ENCODE measurements around the gene B3GLCT. TPM values are rescaled to one million over a fixed set of nuclear protein-coding genes. Genes with fewer than 3 reads are reported as not detected.
"Not testable (repeated sequence)": the region's sequence is repeated elsewhere in the genome, so short reads cannot be mapped to it uniquely, and the experiment has no call there.

B3GLCT gene
- total and polyA plus RNA-seq, 4 experiments from 2014 or later, result 5.2 to 10.2 (median 6.6) TPM

GRCh38 chr13:31209172-31209840 is 9.5 kb downstream of the B3GLCT start:
- no peaks in the 10 kb centered on the region for H3K36me3 Mint-ChIP-seq
- peak overlapping the region in 6 of 8 donors; percentile 32 to 69 (median 51) for H3K4me3 Mint-ChIP-seq
- H3K27ac ChIP-seq (ENCODE audit: low read depth, low read length), result no peak overlapping the region
- H3K27me3 ChIP-seq (ENCODE audit: insufficient read depth, low read length), result no peaks in the 10 kb centered on the region
- H3K36me3 ChIP-seq (ENCODE audit: insufficient read depth, low read length), result no peaks in the 10 kb centered on the region
- H3K4me1 Mint-ChIP-seq, result peaks cover 9 to 36% (median 18%) of the 10 kb centered on the region in 4 donors
- H3K9me3 ChIP-seq (ENCODE audit: control insufficient read depth in 1 of 2, low read length in 2 of 2), result no peaks in the 10 kb centered on the region
- peak overlapping the region; percentile 30 to 87 (median 75) for H3K27ac Mint-ChIP-seq
- H3K9me3 Mint-ChIP-seq, result no peaks in the 10 kb centered on the region
- DNase-seq, result peak in 4 of 5 donors; percentile 11 to 32 (median 20)
- ChIA-PET POLR2A (ENCODE audit: partially characterized antibody) (interaction anchor here (0.6 to 1.4 kb wide), 3 partner anchors 9 to 832 kb away, joined by 3 to 4 read pairs (median 4); partner anchors contain the start of gene B3GLCT), CTCF (ENCODE audit: partially characterized antibody) (interaction anchor here (1.0 to 1.2 kb wide), 2 partner anchors 10 to 27 kb away, joined by 3 to 4 read pairs; partner anchors contain the start of gene B3GLCT)
- intact Hi-C loops (cut with micrococcal nuclease), result loop anchor here (10.0 kb wide), 2 partner anchors 1105 to 1325 kb away; partner anchors contain the start of genes BRCA2, N4BP2L2 and ZAR1L
- no peak overlapping the region for H3K4me3 ChIP-seq (ENCODE audit: low read length in 2 of 2)
- peaks cover 10% of the 10 kb centered on the region for H3K4me1 ChIP-seq (ENCODE audit: insufficient read depth, low read length)
- no peaks in the 10 kb centered on the region for H3K27me3 Mint-ChIP-seq

DNA sequence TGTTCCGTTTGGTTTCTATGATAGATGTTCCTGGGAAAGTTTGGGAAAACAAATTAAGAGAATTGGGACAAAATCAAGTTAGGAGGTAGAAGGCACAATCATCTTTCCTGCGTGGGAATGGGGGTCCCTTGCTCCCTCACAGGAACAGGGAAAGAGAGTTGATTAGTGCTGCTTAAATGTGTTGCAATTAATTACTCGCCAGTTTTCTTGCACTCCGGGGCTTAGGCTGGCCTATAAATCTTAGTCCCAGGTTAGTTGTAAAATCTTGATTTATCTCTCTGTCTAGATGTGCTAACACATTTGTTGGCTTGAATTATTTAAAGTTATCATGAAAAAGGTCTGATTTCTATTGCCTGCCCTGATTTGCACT is 10.1 kb downstream of the B3GLCT start:
- no peak overlapping the region for H3K4me3 ChIP-seq (ENCODE audit: low read length in 2 of 2)
- H3K27ac ChIP-seq (ENCODE audit: low read depth, low read length), result no peak overlapping the region
- ChIA-PET CTCF (ENCODE audit: partially characterized antibody) (interaction anchor here (1.0 to 1.2 kb wide), 2 partner anchors 10 to 27 kb away, joined by 3 to 4 read pairs; partner anchors contain the start of gene B3GLCT), POLR2A (ENCODE audit: partially characterized antibody) (interaction anchor here (1.4 kb wide), 1 partner anchor 9 kb away, joined by 4 read pairs; no protein-coding TSS in a partner anchor)
- Mint-ChIP-seq H3K4me3 (peak overlapping the region in 6 of 8 donors; percentile 32 to 69 (median 51)), H3K4me1 (peaks cover 6 to 31% (median 15%) of the 10 kb centered on the region in 4 donors), H3K27ac (peak overlapping the region; percentile 25 to 87 (median 75)), H3K27me3 (no peaks in the 10 kb centered on the region), H3K36me3 (no peaks in the 10 kb centered on the region), H3K9me3 (no peaks in the 10 kb centered on the region)
- no peaks in the 10 kb centered on the region for H3K27me3 ChIP-seq (ENCODE audit: insufficient read depth, low read length)
- peaks cover 10% of the 10 kb centered on the region for H3K4me1 ChIP-seq (ENCODE audit: insufficient read depth, low read length)
- no peak for DNase-seq
- H3K36me3 ChIP-seq (ENCODE audit: insufficient read depth, low read length), result no peaks in the 10 kb centered on the region
- H3K9me3 ChIP-seq (ENCODE audit: control insufficient read depth in 1 of 2, low read length in 2 of 2), result no peaks in the 10 kb centered on the region
- intact Hi-C loops (cut with micrococcal nuclease), result loop anchor here (10.0 kb wide), 2 partner anchors 1105 to 1325 kb away; partner anchors contain the start of genes BRCA2, N4BP2L2 and ZAR1L

DNA sequence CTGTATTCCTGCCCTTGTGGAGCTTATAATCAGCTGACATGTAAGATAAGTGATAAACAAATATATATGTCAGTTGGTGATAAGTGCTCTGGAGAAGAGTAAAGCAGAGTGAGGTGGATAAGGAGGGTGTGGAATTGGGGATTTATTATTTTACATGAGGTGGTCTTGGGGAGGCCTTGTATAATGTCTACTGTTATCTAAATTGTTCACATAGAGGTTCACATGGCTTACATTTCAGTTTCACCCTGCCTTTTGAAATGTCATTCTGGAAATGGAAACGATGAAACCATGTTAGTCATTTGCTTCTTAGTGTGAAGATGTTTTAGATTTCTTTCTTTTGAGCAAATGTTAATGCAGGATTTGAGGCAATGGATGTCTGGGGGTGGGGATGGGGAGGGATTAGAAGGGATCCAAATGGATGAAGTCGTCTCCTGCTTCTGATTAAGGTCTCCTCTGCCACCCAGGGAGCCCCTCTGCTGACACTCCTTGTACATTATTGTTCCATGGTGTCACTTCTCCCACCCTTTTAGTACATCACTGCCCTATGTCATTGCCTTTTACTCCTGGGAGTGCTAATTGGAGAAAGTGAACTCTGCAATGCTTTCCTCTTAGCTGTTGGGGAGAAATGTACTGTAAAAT is 14.0 kb downstream of the B3GLCT start:
- intact Hi-C loops (cut with micrococcal nuclease), result no loop called here
- H3K9me3 ChIP-seq (ENCODE audit: control insufficient read depth in 1 of 2, low read length in 2 of 2), result no peaks in the 10 kb centered on the region
- peaks cover 10% of the 10 kb centered on the region for H3K4me1 ChIP-seq (ENCODE audit: insufficient read depth, low read length)
- no peaks in the 10 kb centered on the region for H3K36me3 ChIP-seq (ENCODE audit: insufficient read depth, low read length)
- DNase-seq, result no peak
- Mint-ChIP-seq H3K4me3 (no peak overlapping the region), H3K4me1 (peaks cover 4 to 20% (median 13%) of the 10 kb centered on the region in 4 donors), H3K27me3 (no peaks in the 10 kb centered on the region), H3K36me3 (peaks cover 0 to 15% of the 10 kb centered on the region in 2 donors), H3K9me3 (no peaks in the 10 kb centered on the region), H3K27ac (peak overlapping the region in 2 of 7 donors; percentile 11 to 37)
- ChIA-PET POLR2A (ENCODE audit: partially characterized antibody) (no interaction called here), CTCF (ENCODE audit: partially characterized antibody) (interaction anchor here (1.4 kb wide), 1 partner anchor 23 kb away, joined by 7 read pairs; no protein-coding TSS in a partner anchor)
- H3K4me3 ChIP-seq (ENCODE audit: low read length in 2 of 2), result no peak overlapping the region
- no peak overlapping the region for H3K27ac ChIP-seq (ENCODE audit: low read depth, low read length)
- H3K27me3 ChIP-seq (ENCODE audit: insufficient read depth, low read length), result no peaks in the 10 kb centered on the region

DNA sequence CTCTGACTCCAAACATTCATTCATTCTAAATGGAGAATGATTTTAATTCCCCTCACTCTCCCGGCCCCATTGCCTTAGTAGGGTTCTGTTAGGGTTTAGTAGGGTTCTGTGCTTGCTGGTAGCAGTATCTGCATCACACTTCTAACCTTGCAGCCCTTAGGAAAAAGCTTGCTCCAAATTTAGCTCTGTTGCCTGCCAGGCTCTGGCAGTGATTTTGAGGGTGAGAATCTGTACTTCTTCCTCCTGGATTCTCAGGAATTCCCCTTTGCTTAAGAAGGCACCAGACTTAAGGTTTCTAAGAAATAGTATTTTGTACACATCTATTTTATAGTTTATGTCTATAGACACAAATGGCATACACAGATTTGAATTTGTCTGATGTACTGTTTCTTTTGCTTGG is 14.7 kb downstream of the B3GLCT start:
- Mint-ChIP-seq H3K4me1 (peaks cover 4 to 15% (median 10%) of the 10 kb centered on the region in 4 donors), H3K27me3 (no peaks in the 10 kb centered on the region), H3K27ac (peak overlapping the region in 2 of 7 donors; percentile 45 to 48), H3K36me3 (peaks cover 0 to 18% of the 10 kb centered on the region in 2 donors), H3K4me3 (no peak overlapping the region), H3K9me3 (no peaks in the 10 kb centered on the region)
- intact Hi-C loops (cut with micrococcal nuclease), result no loop called here
- no peak for DNase-seq
- peaks cover 4% of the 10 kb centered on the region for H3K4me1 ChIP-seq (ENCODE audit: insufficient read depth, low read length)
- H3K36me3 ChIP-seq (ENCODE audit: insufficient read depth, low read length), result no peaks in the 10 kb centered on the region
- no peaks in the 10 kb centered on the region for H3K27me3 ChIP-seq (ENCODE audit: insufficient read depth, low read length)
- H3K27ac ChIP-seq (ENCODE audit: low read depth, low read length), result no peak overlapping the region
- ChIA-PET POLR2A (ENCODE audit: partially characterized antibody) (no interaction called here), CTCF (ENCODE audit: partially characterized antibody) (interaction anchor here (1.4 kb wide), 1 partner anchor 22 kb away, joined by 7 read pairs; no protein-coding TSS in a partner anchor)
- no peaks in the 10 kb centered on the region for H3K9me3 ChIP-seq (ENCODE audit: control insufficient read depth in 1 of 2, low read length in 2 of 2)
- H3K4me3 ChIP-seq (ENCODE audit: low read length in 2 of 2), result no peak overlapping the region

DNA sequence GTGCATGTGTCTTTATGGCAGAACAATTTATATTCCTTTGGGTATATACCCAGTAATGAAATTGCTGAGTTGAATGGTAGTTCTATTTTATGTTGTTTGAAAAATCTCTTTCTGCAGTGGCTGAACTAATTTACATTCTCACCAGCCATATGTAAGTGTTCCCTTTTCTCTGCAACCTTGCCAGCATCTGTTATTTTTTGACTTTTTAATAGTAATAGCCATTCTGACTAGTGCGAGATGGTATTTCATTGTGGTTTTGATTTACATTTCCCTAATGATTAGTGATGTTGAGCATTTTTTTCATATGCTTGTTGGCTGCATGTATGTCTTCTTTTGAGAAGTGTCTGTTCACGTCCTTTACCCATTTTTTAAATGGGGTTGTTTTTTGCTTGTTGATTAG is 17.1 kb downstream of the B3GLCT start:
- H3K4me1 ChIP-seq (ENCODE audit: insufficient read depth, low read length); H3K27me3 Mint-ChIP-seq; DNase-seq; intact Hi-C loops (cut with micrococcal nuclease); H3K9me3 ChIP-seq (ENCODE audit: control insufficient read depth in 1 of 2, low read length in 2 of 2); POLR2A ChIA-PET (ENCODE audit: partially characterized antibody); H3K36me3 ChIP-seq (ENCODE audit: insufficient read depth, low read length); H3K4me3 ChIP-seq (ENCODE audit: low read length in 2 of 2); H3K27ac ChIP-seq (ENCODE audit: low read depth, low read length); H3K4me3 Mint-ChIP-seq; H3K9me3 Mint-ChIP-seq; H3K4me1 Mint-ChIP-seq; H3K27me3 ChIP-seq (ENCODE audit: insufficient read depth, low read length): not testable (repeated sequence)
- CTCF ChIA-PET (ENCODE audit: partially characterized antibody), result interaction anchor here (1.2 kb wide), 1 partner anchor 17 kb away, joined by 4 read pairs; the partner anchor contains the start of gene B3GLCT
- peaks cover 3 to 36% of the 10 kb centered on the region in 2 donors for H3K36me3 Mint-ChIP-seq
- H3K27ac Mint-ChIP-seq, result peak overlapping the region in 1 of 7 donors; percentile 9

DNA sequence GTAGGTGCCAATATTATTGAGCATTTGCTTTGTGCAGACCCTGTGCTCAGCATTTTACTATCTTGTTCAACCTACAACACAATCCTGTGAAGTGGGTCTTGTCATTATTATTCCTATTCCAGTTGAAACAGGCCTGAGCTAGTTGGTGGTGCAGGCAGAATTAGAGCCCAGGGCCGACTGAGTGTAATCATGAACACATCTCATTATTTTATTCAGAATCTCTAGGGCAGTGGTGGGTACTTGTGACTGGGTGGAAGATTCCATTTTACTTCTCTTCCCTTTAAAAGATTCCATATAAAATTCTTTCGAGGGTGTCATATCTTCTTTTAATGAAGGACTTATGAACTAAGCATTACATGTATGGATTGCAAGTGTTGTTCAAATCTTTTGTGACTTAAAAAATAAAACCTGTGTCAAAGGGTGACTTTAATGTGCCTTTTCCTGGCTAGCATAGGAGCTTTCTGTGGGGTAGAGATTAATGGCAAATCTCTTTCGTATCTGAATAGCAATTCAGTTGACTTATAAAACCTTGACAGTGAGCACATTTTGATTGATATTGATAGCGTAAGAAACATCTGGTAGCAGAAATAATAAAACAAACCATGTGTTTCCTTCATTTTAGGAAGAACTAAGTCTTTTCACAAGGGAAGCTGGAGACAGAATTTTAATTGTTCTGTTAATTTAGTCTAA is 20.3 kb downstream of the B3GLCT start:
- Histone ChIP-seq H3K9me3 (ENCODE audit: control insufficient read depth in 1 of 2, low read length in 2 of 2) (no peaks in the 10 kb centered on the region), H3K27me3 (ENCODE audit: insufficient read depth, low read length) (no peaks in the 10 kb centered on the region), H3K27ac (ENCODE audit: low read depth, low read length) (no peak overlapping the region), H3K36me3 (ENCODE audit: insufficient read depth, low read length) (no peaks in the 10 kb centered on the region), H3K4me1 (ENCODE audit: insufficient read depth, low read length) (no peaks in the 10 kb centered on the region), H3K4me3 (ENCODE audit: low read length in 2 of 2) (no peak overlapping the region)
- Mint-ChIP-seq H3K27me3 (no peaks in the 10 kb centered on the region), H3K4me1 (no peaks in the 10 kb centered on the region), H3K27ac (no peak overlapping the region), H3K9me3 (no peaks in the 10 kb centered on the region), H3K36me3 (peaks cover 3 to 60% of the 10 kb centered on the region in 2 donors), H3K4me3 (no peak overlapping the region)
- CTCF ChIA-PET (ENCODE audit: partially characterized antibody), result interaction anchor here (0.7 to 1.1 kb wide), 2 partner anchors 8 to 16 kb away, joined by 3 to 5 read pairs; no protein-coding TSS in a partner anchor
- intact Hi-C loops (cut with micrococcal nuclease), result no loop called here
- DNase-seq, result no peak
- POLR2A ChIA-PET (ENCODE audit: partially characterized antibody), result no interaction called here
